ENCODE data around the gene PTN. TPM values are rescaled to one million over a fixed set of nuclear protein-coding genes. Genes with fewer than 3 reads are reported as not detected.

The PTN gene
- total RNA-seq, 1 experiment from 2014 or later = 7.0 TPM

GRCh38 chr7:137325927-137326326 lies 17.6 kb downstream of the PTN start:
- H3K79me2 ChIP-seq (ENCODE audit: low read depth) = no peaks in the 10 kb centered on the region
- no peak for DNase-seq
- no peaks in the 10 kb centered on the region for H3K9me2 ChIP-seq (ENCODE audit: insufficient read depth)
- no peaks in the 10 kb centered on the region for H4K20me1 ChIP-seq (ENCODE audit: insufficient read depth)
- no peak overlapping the region for H3K4me3 ChIP-seq
- no peaks in the 10 kb centered on the region for H3K36me3 ChIP-seq (ENCODE audit: low read depth)
- no peak overlapping the region for H2AFZ ChIP-seq
- ChIA-PET POLR2A (ENCODE audit: unreplicated experiment) (no interaction called here), CTCF (no interaction called here)
- TF ChIP-seq EZH2 (IDR thresholded peaks at IDR 0.05; ENCODE audit: low read depth) = no peak
- TF ChIP-seq CTCF (conservative IDR thresholded peaks at IDR 0.05) = no peak
- H3K9me3 ChIP-seq (ENCODE audit: insufficient read depth, low read depth) = no peaks in the 10 kb centered on the region
- H3K27me3 ChIP-seq (ENCODE audit: insufficient read depth, low read depth) = 0 out of 2 replicates have a peak, but pooled peaks cover 3% of the 10 kb centered on the region
- no peaks in the 10 kb centered on the region for H3F3A ChIP-seq (ENCODE audit: insufficient read depth, low read depth)
- H3K4me1 ChIP-seq (replicated peaks; ENCODE audit: insufficient read depth) = no peaks in the 10 kb centered on the region
- intact Hi-C loops (cut with micrococcal nuclease; ENCODE audit: unreplicated experiment) = no loop called here
- no peak overlapping the region for H3K4me2 ChIP-seq
- H3K27ac ChIP-seq = no peak overlapping the region
- BruUV-seq (replicated peaks) = no TSS peak

- Histone ChIP-seq H3K4me1 (replicated peaks; ENCODE audit: insufficient read depth) (no peaks in the 10 kb centered on the region), H2AFZ (no peak overlapping the region), H3K4me3 (no peak overlapping the region), H3K27ac (no peak overlapping the region), H3K9me3 (ENCODE audit: insufficient read depth, low read depth) (no peaks in the 10 kb centered on the region), H3K79me2 (ENCODE audit: low read depth) (no peaks in the 10 kb centered on the region), H3K4me2 (no peak overlapping the region), H3K36me3 (ENCODE audit: low read depth) (no peaks in the 10 kb centered on the region), H4K20me1 (ENCODE audit: insufficient read depth) (no peaks in the 10 kb centered on the region), H3F3A (ENCODE audit: insufficient read depth, low read depth) (no peaks in the 10 kb centered on the region), H3K27me3 (ENCODE audit: insufficient read depth, low read depth) (peaks cover 12% of the 10 kb centered on the region; the same call in 1 of the 2 replicates), H3K9me2 (ENCODE audit: insufficient read depth) (no peaks in the 10 kb centered on the region)
- DNase-seq = no peak
- no TSS peak for BruUV-seq (replicated peaks)
- intact Hi-C loops (cut with micrococcal nuclease; ENCODE audit: unreplicated experiment) = no loop called here
- TF ChIP-seq EZH2 (IDR thresholded peaks at IDR 0.05; ENCODE audit: low read depth) (no peak), CTCF (conservative IDR thresholded peaks at IDR 0.05) (no peak)
- POLR2A ChIA-PET (ENCODE audit: unreplicated experiment) = no interaction called here
- CTCF ChIA-PET = no interaction called here
These were observed 18.5 kb downstream of the PTN start for GRCh38 chr7:137324796-137325696.

- Histone ChIP-seq H3K79me2 (ENCODE audit: low read depth) (no peaks in the 10 kb centered on the region), H2AFZ (no peak overlapping the region), H3K4me2 (no peak overlapping the region), H3K36me3 (ENCODE audit: low read depth) (no peaks in the 10 kb centered on the region), H3K9me3 (ENCODE audit: insufficient read depth, low read depth) (no peaks in the 10 kb centered on the region), H4K20me1 (ENCODE audit: insufficient read depth) (no peaks in the 10 kb centered on the region), H3K27me3 (ENCODE audit: insufficient read depth, low read depth) (peaks cover 42% of the 10 kb centered on the region; the same call in 1 of the 2 replicates), H3K4me3 (no peak overlapping the region), H3F3A (ENCODE audit: insufficient read depth, low read depth) (no peaks in the 10 kb centered on the region), H3K27ac (no peak overlapping the region), H3K4me1 (replicated peaks; ENCODE audit: insufficient read depth) (no peaks in the 10 kb centered on the region), H3K9me2 (ENCODE audit: insufficient read depth) (no peaks in the 10 kb centered on the region; the same call in 1 of the 2 replicates)
- intact Hi-C loops (cut with micrococcal nuclease; ENCODE audit: unreplicated experiment) = no loop called here
- ChIA-PET CTCF (no interaction called here), POLR2A (ENCODE audit: unreplicated experiment) (no interaction called here)
- no TSS peak for BruUV-seq (replicated peaks)
- TF ChIP-seq CTCF (conservative IDR thresholded peaks at IDR 0.05) = no peak
- no peak for TF ChIP-seq EZH2 (IDR thresholded peaks at IDR 0.05; ENCODE audit: low read depth)
- DNase-seq = no peak
These were observed 26.7 kb downstream of the PTN start for GRCh38 chr7:137316648-137317353.
